Esophagus muscularis mucosa (tissue), 4 donors: ENCODE data around the gene MRPL46.

Experiments
- EP300 ChIP-seq: sonication (generic); formaldehyde crosslinking; IDR thresholded peaks from one replicate; pipeline ENCODE4 v1.6.1; 2017; ENCODE audit warnings: antibody characterized with exemption
- POLR2A ChIP-seq: fragments of 450-650 bp; IDR thresholded peaks from one replicate; pipeline ENCODE4 v1.6.1; 2017; ENCODE audit warnings: antibody characterized with exemption, moderate library complexity, mild to moderate bottlenecking, low read depth
- POLR2AphosphoS5 ChIP-seq, 2 donors: sonication (generic); formaldehyde crosslinking; IDR thresholded peaks; one replicate each; pipeline ENCODE4 v1.6.1; 2017; ENCODE audit warnings: antibody characterized with exemption in 2 of 2
- TF ChIP-seq, protein P1 (sequence below), 3 experiments: fragments of 200-600 bp in 2 of 3; fragments of 450-650 bp in 1 of 3; sonication (generic) in 2 of 3; IDR thresholded peaks; one replicate each; pipeline ENCODE4 v1.5.1; 2017 to 2019; ENCODE audit warnings: antibody characterized with exemption in 3 of 3, mild to moderate bottlenecking in 2 of 3, moderate library complexity in 1 of 3

DNA sequence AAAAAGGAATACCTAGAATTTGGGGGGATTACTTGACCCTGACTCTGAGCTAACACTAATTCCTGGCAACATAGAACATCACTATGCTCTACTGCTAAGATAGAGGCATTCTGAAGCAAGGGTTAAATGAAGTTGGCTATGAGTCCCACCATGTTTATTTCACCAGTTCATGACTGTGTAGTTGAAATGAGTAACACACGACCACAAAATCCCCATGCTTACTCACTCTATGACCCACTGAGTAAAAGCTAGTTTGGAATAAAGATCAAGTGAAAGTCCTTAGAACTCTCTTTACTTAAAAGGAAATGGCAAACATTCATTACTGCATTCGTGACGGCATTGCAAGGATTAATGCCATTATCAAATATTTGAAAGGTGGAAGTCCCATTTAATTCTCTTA lies 47.4 kb downstream of the MRPL46 start:
- TF ChIP-seq POLR2AphosphoS5 (IDR thresholded peaks at IDR 0.05) (no peak), POLR2A (no peak), EP300 (no peak)
- TF ChIP-seq, protein P1, sequence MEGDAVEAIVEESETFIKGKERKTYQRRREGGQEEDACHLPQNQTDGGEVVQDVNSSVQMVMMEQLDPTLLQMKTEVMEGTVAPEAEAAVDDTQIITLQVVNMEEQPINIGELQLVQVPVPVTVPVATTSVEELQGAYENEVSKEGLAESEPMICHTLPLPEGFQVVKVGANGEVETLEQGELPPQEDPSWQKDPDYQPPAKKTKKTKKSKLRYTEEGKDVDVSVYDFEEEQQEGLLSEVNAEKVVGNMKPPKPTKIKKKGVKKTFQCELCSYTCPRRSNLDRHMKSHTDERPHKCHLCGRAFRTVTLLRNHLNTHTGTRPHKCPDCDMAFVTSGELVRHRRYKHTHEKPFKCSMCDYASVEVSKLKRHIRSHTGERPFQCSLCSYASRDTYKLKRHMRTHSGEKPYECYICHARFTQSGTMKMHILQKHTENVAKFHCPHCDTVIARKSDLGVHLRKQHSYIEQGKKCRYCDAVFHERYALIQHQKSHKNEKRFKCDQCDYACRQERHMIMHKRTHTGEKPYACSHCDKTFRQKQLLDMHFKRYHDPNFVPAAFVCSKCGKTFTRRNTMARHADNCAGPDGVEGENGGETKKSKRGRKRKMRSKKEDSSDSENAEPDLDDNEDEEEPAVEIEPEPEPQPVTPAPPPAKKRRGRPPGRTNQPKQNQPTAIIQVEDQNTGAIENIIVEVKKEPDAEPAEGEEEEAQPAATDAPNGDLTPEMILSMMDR (IDR thresholded peaks at IDR 0.05), result no peak
